DOHH2 (cell line): ENCODE data around the gene NDUFA8.

Source experiments
- H3F3A ChIP-seq: fragments of 200-600 bp; sonication (generic), shearing (Covaris generic); 2 replicates; pipeline ENCODE4 v1.6.0; 2016; ENCODE audit warnings: antibody characterized with exemption, mild to moderate bottlenecking; ENCODE audit not compliant: control insufficient read depth, insufficient read depth
- H3K27ac ChIP-seq: fragments of 200-600 bp; sonication (generic); 2 replicates; pipeline ENCODE4 v1.5.1; 2014; ENCODE audit warnings: low read depth, mild to moderate bottlenecking, low read length, moderate library complexity
- H3K27me3 ChIP-seq: fragments of 200-600 bp; sonication (generic); 2 replicates; pipeline ENCODE4 v1.6.1; 2014; ENCODE audit warnings: mild to moderate bottlenecking, low read length, mixed read lengths; ENCODE audit not compliant: control insufficient read depth
- H3K36me3 ChIP-seq: fragments of 200-600 bp; sonication (generic); 2 replicates; pipeline ENCODE4 v1.6.1; 2014; ENCODE audit warnings: mild to moderate bottlenecking, low read length, moderate library complexity, mixed read lengths; ENCODE audit not compliant: control insufficient read depth
- H3K4me1 ChIP-seq: fragments of 200-600 bp; sonication (generic); 2 replicates; pipeline ENCODE4 v1.6.1; 2014; ENCODE audit warnings: mild to moderate bottlenecking, low read length, mixed read lengths; ENCODE audit not compliant: control insufficient read depth
- H3K4me2 ChIP-seq: fragments of 200-600 bp; sonication (generic); 2 replicates; pipeline ENCODE4 v1.6.0; 2014; ENCODE audit warnings: mild to moderate bottlenecking, low read length, moderate library complexity
- H3K4me3 ChIP-seq: fragments of 200-600 bp; sonication (generic); 2 replicates; pipeline ENCODE4 v1.5.1; 2014; ENCODE audit warnings: mild to moderate bottlenecking, low read length, mixed read lengths
- H3K79me2 ChIP-seq: fragments of 200-600 bp; sonication (generic); 2 replicates; pipeline ENCODE4 v1.6.1; 2014; ENCODE audit warnings: mild to moderate bottlenecking, low read length, mixed read lengths; ENCODE audit not compliant: control insufficient read depth
- H3K9me2 ChIP-seq: fragments of 200-600 bp; sonication (generic); replicated peaks from 2 replicates; pipeline ENCODE4 v1.6.1; 2014; ENCODE audit warnings: mild to moderate bottlenecking, low read length, mixed read lengths; ENCODE audit not compliant: control insufficient read depth
- H3K9me3 ChIP-seq: fragments of 200-600 bp; sonication (generic); 2 replicates; pipeline ENCODE4 v1.6.1; 2014; ENCODE audit warnings: antibody characterized with exemption, low read length, mixed read lengths; ENCODE audit not compliant: control insufficient read depth, insufficient read depth
- H4K20me1 ChIP-seq: fragments of 200-600 bp; sonication (generic); 2 replicates; pipeline ENCODE4 v1.6.0; 2014; ENCODE audit warnings: low read depth, mild to moderate bottlenecking, antibody characterized with exemption, low read length, moderate library complexity; ENCODE audit not compliant: control insufficient read depth, insufficient read depth
- EZH2phosphoT487 ChIP-seq: fragments of 200-600 bp; sonication (generic); IDR thresholded peaks from 2 replicates; pipeline ENCODE4 v1.6.1; 2017; ENCODE audit warnings: borderline replicate concordance, mild to moderate bottlenecking, antibody characterized with exemption, low read length, moderate library complexity, mixed read lengths
- TF ChIP-seq, protein P1 (sequence below): fragments of 200-600 bp; sonication (generic); IDR thresholded peaks from one replicate; pipeline ENCODE4 v1.5.1; 2014; ENCODE audit warnings: antibody characterized with exemption, mild to moderate bottlenecking, low read depth, low read length; ENCODE audit not compliant: poor library complexity, severe bottlenecking

The NDUFA8 gene

GRCh38 chr9:122121931-122122330, 37.6 kb downstream of the NDUFA8 start:
- Histone ChIP-seq H4K20me1 (no peaks in the 10 kb centered on the region), H3K36me3 (no peaks in the 10 kb centered on the region), H3K79me2 (no peaks in the 10 kb centered on the region), H3K27ac (no peak overlapping the region), H3F3A (no peaks in the 10 kb centered on the region), H3K27me3 (peaks cover 13% of the 10 kb centered on the region; the same call in 1 of the 2 replicates), H3K9me3 (peaks cover 2% of the 10 kb centered on the region; the same call in 1 of the 2 replicates), H3K9me2 (no peaks in the 10 kb centered on the region), H3K4me1 (peaks cover 4% of the 10 kb centered on the region), H3K4me3 (no peak overlapping the region), H3K4me2 (no peak overlapping the region)
- TF ChIP-seq EZH2phosphoT487: no peak

DNA sequence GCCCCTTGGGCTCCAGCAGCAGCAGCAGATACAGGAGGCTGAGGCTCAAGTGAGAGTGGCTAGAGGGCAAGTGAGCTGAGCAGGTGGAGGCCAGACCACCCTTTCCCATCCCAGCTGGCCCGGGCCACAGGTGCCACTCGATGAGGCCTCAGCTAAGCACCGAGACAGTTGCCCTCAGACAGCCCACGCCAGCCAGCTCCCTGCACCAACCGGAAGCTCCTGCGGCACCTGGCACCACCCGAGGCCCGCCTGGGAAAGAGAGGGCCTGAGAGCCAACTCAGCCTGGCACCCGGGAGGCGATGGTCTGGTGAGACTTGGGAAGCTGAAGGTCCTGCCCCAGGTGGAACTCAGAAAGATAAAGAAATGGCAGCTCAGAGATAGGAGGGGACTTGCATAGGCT, 38.2 kb downstream of the NDUFA8 start:
- peaks cover 3% of the 10 kb centered on the region; the same call in 1 of the 2 replicates for H3K9me3 ChIP-seq
- no peak overlapping the region for H3K4me3 ChIP-seq
- peaks cover 11% of the 10 kb centered on the region; the same call in 1 of the 2 replicates for H3K27me3 ChIP-seq
- H3K4me2 ChIP-seq: no peak overlapping the region
- no peaks in the 10 kb centered on the region for H4K20me1 ChIP-seq
- H3K79me2 ChIP-seq: no peaks in the 10 kb centered on the region
- TF ChIP-seq EZH2phosphoT487: no peak
- TF ChIP-seq, protein P1, sequence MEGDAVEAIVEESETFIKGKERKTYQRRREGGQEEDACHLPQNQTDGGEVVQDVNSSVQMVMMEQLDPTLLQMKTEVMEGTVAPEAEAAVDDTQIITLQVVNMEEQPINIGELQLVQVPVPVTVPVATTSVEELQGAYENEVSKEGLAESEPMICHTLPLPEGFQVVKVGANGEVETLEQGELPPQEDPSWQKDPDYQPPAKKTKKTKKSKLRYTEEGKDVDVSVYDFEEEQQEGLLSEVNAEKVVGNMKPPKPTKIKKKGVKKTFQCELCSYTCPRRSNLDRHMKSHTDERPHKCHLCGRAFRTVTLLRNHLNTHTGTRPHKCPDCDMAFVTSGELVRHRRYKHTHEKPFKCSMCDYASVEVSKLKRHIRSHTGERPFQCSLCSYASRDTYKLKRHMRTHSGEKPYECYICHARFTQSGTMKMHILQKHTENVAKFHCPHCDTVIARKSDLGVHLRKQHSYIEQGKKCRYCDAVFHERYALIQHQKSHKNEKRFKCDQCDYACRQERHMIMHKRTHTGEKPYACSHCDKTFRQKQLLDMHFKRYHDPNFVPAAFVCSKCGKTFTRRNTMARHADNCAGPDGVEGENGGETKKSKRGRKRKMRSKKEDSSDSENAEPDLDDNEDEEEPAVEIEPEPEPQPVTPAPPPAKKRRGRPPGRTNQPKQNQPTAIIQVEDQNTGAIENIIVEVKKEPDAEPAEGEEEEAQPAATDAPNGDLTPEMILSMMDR: no peak
- no peaks in the 10 kb centered on the region for H3K9me2 ChIP-seq
- no peaks in the 10 kb centered on the region for H3F3A ChIP-seq
- H3K36me3 ChIP-seq: no peaks in the 10 kb centered on the region
- peaks cover 4% of the 10 kb centered on the region for H3K4me1 ChIP-seq
- no peak overlapping the region for H3K27ac ChIP-seq

GRCh38 chr9:122120316-122121071, 39.1 kb downstream of the NDUFA8 start:
- Histone ChIP-seq H3K4me1 (peaks cover 4% of the 10 kb centered on the region), H4K20me1 (no peaks in the 10 kb centered on the region)

More at GRCh38 chr9:122120316-122121071, 39.1 kb downstream of the NDUFA8 start:
- Histone ChIP-seq H3K4me3 (no peak overlapping the region), H3K9me2 (no peaks in the 10 kb centered on the region), H3K79me2 (no peaks in the 10 kb centered on the region), H3F3A (no peaks in the 10 kb centered on the region), H3K9me3 (peaks cover 3% of the 10 kb centered on the region; the same call in 1 of the 2 replicates), H3K36me3 (no peaks in the 10 kb centered on the region), H3K4me2 (no peak overlapping the region), H3K27me3 (peaks cover 11% of the 10 kb centered on the region; the same call in 1 of the 2 replicates), H3K27ac (no peak overlapping the region)
- TF ChIP-seq EZH2phosphoT487: no peak
- TF ChIP-seq, protein P1: no peak
